Stimulated activated CD4-positive, alpha-beta T cell treated with anti-CD3 and anti-CD28 coated beads, TNF-alpha, amount 100 ng/mL, for 4 hours (primary cell): Measurements from ENCODE around the gene DIS3L2.

Source experiments
- DNase-seq, 3 experiments: peaks; one replicate each; pipeline ENCODE4 v3.0.0-alpha.2; 2020; ENCODE audit warnings: low read depth in 3 of 3

The DIS3L2 gene

GRCh38 chr2:232053777-232054176, 92.3 kb downstream of the DIS3L2 start:
- DNase-seq = no peak

DNA sequence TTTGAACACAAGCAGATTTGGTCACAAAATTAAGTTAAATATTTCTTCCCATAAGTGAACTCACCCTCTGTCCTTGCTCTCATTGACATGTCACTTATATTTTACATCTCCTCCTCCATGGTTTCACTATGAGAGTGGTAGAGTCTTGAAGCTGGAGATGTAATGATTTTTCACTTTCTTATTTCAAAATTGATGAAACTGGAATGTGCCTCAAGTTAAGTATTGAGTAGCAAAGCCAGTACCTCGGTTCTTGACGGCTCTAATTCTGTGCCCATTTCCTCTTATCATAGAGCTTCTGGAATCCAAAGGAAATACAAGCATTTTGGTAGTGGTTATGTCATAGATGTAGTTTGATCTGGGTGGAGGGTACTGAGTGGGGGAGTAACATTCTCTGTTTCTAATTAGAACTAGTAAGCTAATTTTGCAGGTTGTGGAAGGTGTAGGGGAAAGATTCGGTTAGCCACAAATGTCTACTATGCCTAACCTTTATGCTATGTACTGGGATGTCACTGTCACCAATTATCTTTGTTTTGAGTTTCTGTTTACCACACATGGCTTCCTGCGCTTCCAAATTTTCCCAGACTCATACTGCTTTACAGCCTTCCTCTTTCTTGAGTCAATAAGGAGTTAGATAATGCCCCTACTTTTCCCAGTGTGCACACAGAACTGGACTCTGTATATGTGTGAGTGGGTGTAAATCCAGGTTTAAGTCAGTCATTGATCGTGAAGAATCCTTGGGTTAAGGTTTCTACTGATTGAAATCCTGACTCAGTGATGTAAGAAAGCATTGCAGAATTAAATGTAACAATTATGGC, 96.8 kb downstream of the DIS3L2 start:
- DNase-seq = no peak

DNA sequence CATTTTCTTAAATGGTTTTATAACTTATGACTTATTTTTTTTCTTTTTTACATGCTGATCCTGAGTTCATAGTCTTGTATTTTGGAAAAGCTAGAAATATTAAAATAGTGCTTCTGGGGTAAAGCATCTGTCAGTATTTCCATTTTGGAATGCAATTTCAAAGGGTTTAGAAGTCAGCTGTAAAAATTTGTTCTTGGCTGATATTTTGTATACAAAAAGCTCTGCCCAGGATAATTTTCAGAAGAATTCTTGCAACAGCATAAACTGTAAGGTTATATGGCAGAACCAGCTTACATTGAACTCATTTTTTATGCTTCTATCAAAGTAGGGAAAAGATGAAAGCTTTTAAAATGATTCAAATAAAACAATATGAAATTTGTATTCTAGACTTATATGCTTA, 97.4 kb downstream of the DIS3L2 start:
- DNase-seq = no peak

DNA sequence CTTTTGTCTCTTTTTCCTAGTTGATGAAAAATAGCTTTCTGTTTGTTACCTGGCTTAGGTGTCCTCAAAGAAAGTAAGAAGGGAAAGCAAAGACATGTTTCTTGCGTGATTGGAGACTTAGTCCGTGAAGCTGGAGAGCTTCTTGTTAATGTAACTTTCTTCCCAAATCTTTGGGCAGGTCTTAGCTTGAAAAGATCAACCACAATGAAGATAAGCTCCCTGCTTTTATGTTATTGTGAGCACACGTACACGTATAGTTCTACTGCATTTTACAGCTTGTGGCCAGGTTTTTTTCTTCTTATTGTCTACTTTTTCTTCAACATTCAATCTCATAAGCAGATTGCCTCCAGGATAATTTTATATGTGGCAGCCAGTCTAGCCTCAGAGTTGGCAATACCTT, 99.8 kb downstream of the DIS3L2 start:
- no peak for DNase-seq

DNA sequence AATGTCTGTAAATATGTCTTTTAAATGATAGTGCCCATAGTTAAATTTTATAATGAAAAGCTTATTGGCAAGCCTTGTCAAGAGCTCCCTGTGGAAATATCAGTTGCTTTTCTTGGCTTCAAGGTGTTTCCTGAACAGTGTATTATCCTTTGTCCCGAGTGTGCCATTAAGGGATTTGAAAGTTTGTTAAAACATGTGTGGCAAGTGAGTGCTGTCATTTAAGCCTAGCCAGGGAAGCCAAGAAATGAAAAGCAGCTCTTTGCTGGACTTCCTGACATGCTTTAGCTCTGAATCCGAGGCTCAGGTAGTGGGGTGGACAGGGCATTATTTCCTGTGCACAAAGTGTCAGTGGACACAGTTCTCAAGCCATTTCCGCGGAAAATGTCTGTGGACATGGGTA, 111.5 kb downstream of the DIS3L2 start:
- DNase-seq = no peak

DNA sequence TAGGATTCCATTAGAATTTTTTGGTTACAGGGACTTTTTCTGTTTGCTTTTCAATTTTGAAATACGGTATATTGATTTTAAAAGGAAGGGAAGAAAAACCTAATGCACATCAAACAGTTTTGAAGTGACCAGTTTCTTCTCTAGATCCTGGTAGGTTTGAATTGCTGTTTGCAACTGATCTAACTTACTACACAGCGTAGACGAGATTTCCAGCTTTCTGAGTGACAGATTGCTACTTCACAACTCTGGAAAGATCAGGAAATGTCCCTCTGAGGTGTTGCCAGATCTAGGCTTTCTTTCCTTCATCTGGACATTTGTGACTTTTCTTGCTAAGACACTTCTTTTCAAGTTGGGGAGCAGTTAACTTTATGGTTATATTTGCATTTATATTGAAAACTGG, 112.2 kb downstream of the DIS3L2 start:
- no peak for DNase-seq

GRCh38 chr2:232075080-232075479, 113.6 kb downstream of the DIS3L2 start:
- no peak for DNase-seq

GRCh38 chr2:232075859-232076258, 114.3 kb downstream of the DIS3L2 start:
- DNase-seq = no peak

DNA sequence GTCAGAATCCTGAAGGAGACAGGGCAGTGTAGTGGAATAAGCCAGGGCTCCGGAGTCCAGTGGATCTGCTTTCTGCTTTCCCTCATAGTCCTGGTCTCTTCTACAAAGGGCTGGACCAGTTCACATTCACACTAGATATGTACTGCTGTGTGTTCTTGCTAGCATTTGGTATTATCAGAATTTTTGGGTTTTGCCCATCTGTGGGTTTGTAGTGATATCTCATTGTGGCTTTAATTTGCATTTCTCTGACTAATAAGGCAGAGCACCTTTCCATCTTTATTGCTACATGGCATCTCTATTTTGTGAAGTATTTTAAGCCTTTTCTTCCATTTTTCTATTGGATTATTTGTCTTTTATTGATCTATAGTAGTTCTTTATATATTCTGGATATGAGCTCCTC, 114.8 kb downstream of the DIS3L2 start:
- no peak for DNase-seq

GRCh38 chr2:232076736-232077135, 115.2 kb downstream of the DIS3L2 start:
- no peak for DNase-seq

GRCh38 chr2:232085164-232085563, 123.7 kb downstream of the DIS3L2 start:
- DNase-seq = no peak

- no peak for DNase-seq
Measured at GRCh38 chr2:232085826-232086425, 124.4 kb downstream of the DIS3L2 start.

GRCh38 chr2:232088771-232089170, 127.3 kb downstream of the DIS3L2 start:
- no peak for DNase-seq

DNA sequence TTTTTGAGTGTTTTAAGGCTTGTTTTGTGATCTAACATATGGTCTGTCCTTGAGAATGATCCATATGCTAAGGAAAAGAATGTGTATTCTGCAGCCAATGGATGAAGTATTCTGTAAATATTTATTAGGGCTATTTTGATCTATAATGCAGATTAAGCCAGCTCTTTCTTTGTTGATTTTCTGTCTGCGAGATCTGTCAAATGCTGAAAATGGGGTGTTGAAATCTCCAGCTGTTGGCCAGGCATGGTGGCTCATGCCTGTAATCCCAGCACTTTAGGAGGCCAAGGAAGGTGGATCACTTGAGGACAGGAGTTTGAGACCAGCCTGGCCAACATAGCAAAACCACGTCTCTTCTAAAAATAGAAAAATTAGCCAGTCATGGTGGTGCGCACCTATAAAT, 132.7 kb downstream of the DIS3L2 start:
- DNase-seq = no peak

- DNase-seq = no peak
Measured at GRCh38 chr2:232094883-232095282, 133.4 kb downstream of the DIS3L2 start.

DNA sequence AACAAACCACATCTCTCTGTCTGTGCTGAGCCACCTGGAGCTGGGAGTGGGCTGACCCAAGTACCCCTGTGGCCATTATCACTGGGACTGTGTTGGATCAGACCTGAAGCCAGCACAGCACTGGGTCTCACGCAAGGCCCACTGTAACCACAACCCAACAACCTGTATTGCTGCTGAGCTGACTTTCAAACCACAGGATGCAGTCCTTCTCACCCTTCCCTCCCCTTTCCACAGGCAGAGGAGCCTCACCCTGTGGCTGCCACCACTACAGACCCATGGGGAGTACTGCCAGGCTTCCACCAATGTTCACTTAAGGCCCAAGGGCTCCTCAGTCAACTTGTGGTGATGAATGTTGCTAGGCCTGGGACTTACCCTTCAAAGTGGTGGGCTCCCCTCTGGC, 135.7 kb downstream of the DIS3L2 start:
- no peak for DNase-seq

GRCh38 chr2:232097758-232098157, 136.2 kb downstream of the DIS3L2 start:
- DNase-seq = no peak

DNA sequence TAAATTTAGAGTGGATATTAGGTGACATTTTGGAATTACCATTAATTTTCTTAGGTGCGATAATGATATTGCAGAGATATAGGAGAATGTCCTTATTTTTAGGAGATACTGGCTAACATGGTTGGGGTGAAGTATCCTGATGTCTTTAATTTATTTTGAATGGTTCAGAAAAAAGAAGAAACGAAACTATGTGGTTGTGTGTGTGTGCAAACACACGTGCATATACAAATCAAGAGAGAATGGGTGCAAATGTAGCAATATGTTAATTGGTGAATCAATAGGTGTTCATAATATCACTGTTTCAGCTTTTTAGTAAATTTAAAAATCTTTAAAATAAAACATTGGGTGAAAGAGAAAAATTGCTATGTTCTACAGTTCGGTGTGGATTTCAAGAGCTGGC, 140.9 kb downstream of the DIS3L2 start:
- no peak for DNase-seq

DNA sequence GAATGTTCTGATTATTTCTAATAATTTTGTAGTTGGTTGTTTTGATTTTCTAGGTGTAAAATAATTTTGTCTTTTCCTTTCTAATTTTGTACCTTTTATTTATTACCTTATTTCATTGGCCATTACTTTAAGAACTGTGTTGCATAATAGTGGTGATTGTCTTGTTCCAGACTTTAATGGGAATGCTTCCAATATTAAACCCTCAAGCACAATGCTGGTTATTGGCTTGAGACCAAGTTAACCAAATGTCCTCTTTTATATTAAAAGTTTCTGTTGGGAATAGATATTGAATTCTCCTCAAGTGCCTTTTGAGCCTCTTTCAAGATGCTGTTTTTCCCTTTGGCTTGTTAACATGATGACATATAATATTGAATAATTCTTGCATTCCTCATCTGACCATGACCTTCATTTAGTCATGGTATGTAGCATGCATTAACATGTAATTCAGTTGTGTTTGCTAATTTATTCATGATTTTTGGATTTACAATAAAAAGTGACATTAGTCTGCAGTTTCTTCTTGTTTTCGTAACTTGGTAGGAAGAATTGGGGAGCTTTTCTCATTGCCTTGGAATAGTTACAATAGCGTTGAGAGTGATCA, 141.7 kb downstream of the DIS3L2 start:
- DNase-seq = no peak

GRCh38 chr2:232104076-232104646, 142.6 kb downstream of the DIS3L2 start:
- DNase-seq = no peak

GRCh38 chr2:232111551-232111950, 150.0 kb downstream of the DIS3L2 start:
- no peak for DNase-seq

GRCh38 chr2:232113821-232114220, 152.3 kb downstream of the DIS3L2 start:
- no peak for DNase-seq
